ENCODE measurements around the gene TLL1.

The TLL1 gene

GRCh38 chr4:165982934-165983333, 109.9 kb downstream of the TLL1 start:
- DNase-seq, result no peak

- no peak for DNase-seq
Observed at GRCh38 chr4:165986956-165987698, 114.1 kb downstream of the TLL1 start.

GRCh38 chr4:165991325-165992180, 118.5 kb downstream of the TLL1 start:
- no peak for DNase-seq

GRCh38 chr4:165992283-165992682, 119.2 kb downstream of the TLL1 start:
- no peak for DNase-seq

- DNase-seq, result no peak
Observed at GRCh38 chr4:165994701-165995100, 121.7 kb downstream of the TLL1 start.

GRCh38 chr4:166003811-166004210, 130.8 kb downstream of the TLL1 start:
- no peak for DNase-seq

- no peak for DNase-seq
Observed at GRCh38 chr4:166006217-166006616, 133.2 kb downstream of the TLL1 start.

GRCh38 chr4:166008510-166008909, 135.5 kb downstream of the TLL1 start:
- no peak for DNase-seq

GRCh38 chr4:166012129-166013030, 139.3 kb downstream of the TLL1 start:
- no peak for DNase-seq

GRCh38 chr4:166014411-166014810, 141.4 kb downstream of the TLL1 start:
- no peak for DNase-seq

GRCh38 chr4:166017804-166018203, 144.8 kb downstream of the TLL1 start:
- DNase-seq, result no peak

- DNase-seq, result no peak
Observed at GRCh38 chr4:166019441-166020220, 146.6 kb downstream of the TLL1 start.

- DNase-seq, result no peak
Observed at GRCh38 chr4:166021617-166022016, 148.6 kb downstream of the TLL1 start.

GRCh38 chr4:166034965-166035364, 161.9 kb downstream of the TLL1 start:
- no peak for DNase-seq

GRCh38 chr4:166039822-166040221, 166.8 kb downstream of the TLL1 start:
- no peak for DNase-seq

- DNase-seq, result no peak
Observed at GRCh38 chr4:166042510-166043055, 169.5 kb downstream of the TLL1 start.

- no peak for DNase-seq
Observed at GRCh38 chr4:166043801-166044200, 170.8 kb downstream of the TLL1 start.

GRCh38 chr4:166044871-166045270, 171.8 kb downstream of the TLL1 start:
- DNase-seq, result no peak

- DNase-seq, result no peak
Observed at GRCh38 chr4:166045457-166045856, 172.4 kb downstream of the TLL1 start.

- DNase-seq, result no peak
Observed at GRCh38 chr4:166049036-166049435, 176.0 kb downstream of the TLL1 start.

GRCh38 chr4:166064721-166065120, 191.7 kb downstream of the TLL1 start:
- DNase-seq, result no peak

- DNase-seq, result no peak
Observed at GRCh38 chr4:166065324-166065723, 192.3 kb downstream of the TLL1 start.
